H1 (cell line): ENCODE measurements around the gene SMAP2. TPM values are rescaled to one million over a fixed set of nuclear protein-coding genes. Genes with fewer than 3 reads are reported as not detected.

Experiments used
- CTCF ChIA-PET: fragments of 300-600 bp; sonication (Branson Sonifier 250); formaldehyde crosslinking; loops from one replicate; lab custom pipeline; 2021; ENCODE audit not compliant: partially characterized antibody; lab: Charles Lee
- POLR2A ChIA-PET: fragments of 300-600 bp; sonication (Branson Sonifier 250); formaldehyde crosslinking; loops from one replicate; lab custom pipeline; 2021; ENCODE audit warnings: inconsistent platforms; ENCODE audit not compliant: partially characterized antibody; lab: Charles Lee
- DNase-seq, 2 experiments: peaks; one replicate each; pipeline versions ENCODE4 v3.0.0 to v3.0.0-alpha.2; 2010 to 2022; ENCODE audit warnings: low spot score in 2 of 2, low read depth in 1 of 2, mixed read lengths in 1 of 2
- FAIRE-seq: peaks from 2 replicates; lab custom pipeline; 2011; peaks lifted over from hg19 to GRCh38; lab: Jason Lieb, UNC
- H2AFZ ChIP-seq: 2 replicates; pipeline ENCODE4 v1.8.1; 2012; ENCODE audit warnings: low read length, inconsistent platforms
- H2AK5ac ChIP-seq: 2 replicates; pipeline ENCODE4 v1.6.1; 2013; ENCODE audit warnings: low read depth, low read length
- H2BK120ac ChIP-seq: replicated peaks from 2 replicates; pipeline ENCODE3; 2013; ENCODE audit warnings: low read depth, low read length, inconsistent platforms
- H2BK12ac ChIP-seq: 2 replicates; pipeline ENCODE4 v1.6.1; 2013; ENCODE audit warnings: low read depth, low read length
- H2BK15ac ChIP-seq: 2 replicates; pipeline ENCODE4 v1.6.1; 2013; ENCODE audit warnings: low read length
- H2BK20ac ChIP-seq: 2 replicates; pipeline ENCODE4 v1.6.1; 2013; ENCODE audit warnings: low read length
- H2BK5ac ChIP-seq: 2 replicates; pipeline ENCODE4 v1.6.1; 2013; ENCODE audit warnings: low read depth, low read length
- H3K14ac ChIP-seq: 2 replicates; pipeline ENCODE4 v1.6.1; 2013; ENCODE audit warnings: inconsistent platforms; ENCODE audit not compliant: insufficient read length
- H3K18ac ChIP-seq: 2 replicates; pipeline ENCODE4 v1.6.1; 2013; ENCODE audit warnings: low read length; ENCODE audit errors: extremely low read depth
- H3K23ac ChIP-seq: 2 replicates; pipeline ENCODE4 v1.6.1; 2013; ENCODE audit warnings: inconsistent platforms; ENCODE audit not compliant: insufficient read length
- H3K23me2 ChIP-seq: 2 replicates; pipeline ENCODE4 v1.6.1; 2013; ENCODE audit warnings: low read depth, low read length
- H3K27ac ChIP-seq: 2 replicates; pipeline ENCODE4 v1.6.1; 2011; ENCODE audit warnings: low read depth, low read length, inconsistent platforms
- H3K27me3 ChIP-seq, 4 experiments: replicated peaks in 1 of 4; 1 replicate in 1 of 4; 2 replicates in 3 of 4; pipeline versions ENCODE4 v1.6.1 to v1.8.1; 2011 to 2013; ENCODE audit warnings: low read length in 3 of 4, mild to moderate bottlenecking in 3 of 4, inconsistent platforms in 2 of 4, mixed read lengths in 2 of 4, moderate library complexity in 1 of 4; ENCODE audit not compliant: control insufficient read depth in 3 of 4, insufficient read depth in 3 of 4; ENCODE audit errors: extremely low read depth in 1 of 4
- H3K36me3 ChIP-seq, 4 experiments: 2 replicates each; pipeline versions ENCODE4 v1.6.1 to v1.8.1; 2011 to 2013; ENCODE audit warnings: mild to moderate bottlenecking in 4 of 4, low read length in 3 of 4, moderate library complexity in 2 of 4, control low read depth in 1 of 4, inconsistent platforms in 1 of 4; ENCODE audit not compliant: insufficient read depth in 4 of 4, control insufficient read depth in 2 of 4
- H3K4ac ChIP-seq: replicated peaks from 2 replicates; pipeline ENCODE3; 2013; ENCODE audit warnings: low read length, low read depth, mixed read lengths, inconsistent platforms; ENCODE audit not compliant: insufficient read length
- H3K4me1 ChIP-seq, 4 experiments: replicated peaks in 1 of 4; 1 replicate in 1 of 4; 2 replicates in 3 of 4; pipeline versions ENCODE4 v1.6.1 to v1.8.1; 2011 to 2013; ENCODE audit warnings: low read length in 3 of 4, inconsistent platforms in 2 of 4, mixed read lengths in 1 of 4; ENCODE audit not compliant: insufficient read depth in 4 of 4, control insufficient read depth in 3 of 4
- H3K4me2 ChIP-seq, 2 experiments: 2 replicates each; pipeline versions ENCODE4 v1.6.1 to v1.8.1; 2011 to 2013; ENCODE audit warnings: low read depth in 2 of 2, low read length in 2 of 2, control low read depth in 1 of 2, inconsistent platforms in 1 of 2, mild to moderate bottlenecking in 1 of 2; ENCODE audit not compliant: insufficient read depth in 1 of 2
- H3K4me3 ChIP-seq, 4 experiments: fragments of 200-600, 300-600 bp in 1 of 4; sonication (generic), shearing (Covaris generic), sonication (Bioruptor Twin) in 1 of 4; 2 replicates each; pipeline versions ENCODE4 v1.5.1 to v1.8.1; 2011 to 2016; ENCODE audit warnings: low read length in 4 of 4, low read depth in 3 of 4, control low read depth in 2 of 4, inconsistent platforms in 2 of 4, mild to moderate bottlenecking in 2 of 4, mixed read lengths in 1 of 4, moderate library complexity in 1 of 4; ENCODE audit not compliant: insufficient read depth in 2 of 4; ENCODE audit errors: extremely low read depth in 1 of 4
- H3K56ac ChIP-seq: replicated peaks from 2 replicates; pipeline ENCODE3; 2013; ENCODE audit warnings: low read depth, mild to moderate bottlenecking, mixed read lengths, low read length, inconsistent platforms; ENCODE audit not compliant: insufficient read length
- H3K79me1 ChIP-seq: 2 replicates; pipeline ENCODE4 v1.6.1; 2013; ENCODE audit warnings: low read depth, low read length, control low read depth
- H3K79me2 ChIP-seq, 2 experiments: 2 replicates each; pipeline versions ENCODE4 v1.6.1 to v1.8.1; 2012 to 2013; ENCODE audit warnings: low read length in 2 of 2, mild to moderate bottlenecking in 2 of 2, inconsistent platforms in 1 of 2; ENCODE audit not compliant: insufficient read depth in 2 of 2, control insufficient read depth in 1 of 2
- H3K9ac ChIP-seq, 4 experiments: replicated peaks in 1 of 4; 1 replicate in 1 of 4; 2 replicates in 3 of 4; pipeline versions ENCODE4 v1.6.1 to v1.8.1; 2011 to 2013; ENCODE audit warnings: low read depth in 3 of 4, low read length in 3 of 4, control low read depth in 2 of 4, mild to moderate bottlenecking in 2 of 4, moderate library complexity in 2 of 4, inconsistent platforms in 1 of 4; ENCODE audit errors: extremely low read depth in 1 of 4
- H3K9me3 ChIP-seq, 2 experiments: 2 replicates each; pipeline versions ENCODE4 v1.6.1 to v1.8.1; 2012 to 2013; ENCODE audit warnings: mild to moderate bottlenecking in 2 of 2, moderate library complexity in 2 of 2, control low read depth in 1 of 2, inconsistent platforms in 1 of 2, low read depth in 1 of 2, low read length in 1 of 2, mixed read lengths in 1 of 2; ENCODE audit not compliant: insufficient read depth in 2 of 2
- H4K20me1 ChIP-seq, 2 experiments: replicated peaks in 1 of 2; 2 replicates each; pipeline versions ENCODE3 to v1.8.1; 2011 to 2013; ENCODE audit warnings: inconsistent platforms in 2 of 2, low read length in 2 of 2, mild to moderate bottlenecking in 1 of 2; ENCODE audit not compliant: insufficient read depth in 2 of 2, control insufficient read depth in 1 of 2
- H4K5ac ChIP-seq: 2 replicates; pipeline ENCODE4 v1.6.1; 2013; ENCODE audit warnings: low read length, low read depth, mixed read lengths, inconsistent platforms; ENCODE audit not compliant: insufficient read length
- H4K8ac ChIP-seq: 2 replicates; pipeline ENCODE4 v1.8.0; 2013; ENCODE audit warnings: mild to moderate bottlenecking, moderate library complexity, low read length, inconsistent platforms; ENCODE audit not compliant: insufficient read depth; ENCODE audit errors: extremely low read depth
- H4K91ac ChIP-seq: replicated peaks from 2 replicates; pipeline ENCODE3; 2013; ENCODE audit warnings: low read length, mixed read lengths, inconsistent platforms; ENCODE audit not compliant: insufficient read length
- ASH2L ChIP-seq: fragments of 200-600, 300-600 bp; sonication (generic); IDR thresholded peaks from one replicate; pipeline ENCODE4 v1.7.1; 2017; ENCODE audit warnings: low read length
- EZH2 ChIP-seq: fragments of 200-600 bp; sonication (generic); IDR thresholded peaks from 2 replicates; pipeline ENCODE4 v1.7.1; 2012; ENCODE audit warnings: low read depth, mild to moderate bottlenecking, moderate library complexity, low read length, inconsistent platforms; ENCODE audit not compliant: severe bottlenecking
- GABPA ChIP-seq: IDR thresholded peaks from 2 replicates; pipeline ENCODE4 v1.6.1; 2011; ENCODE audit warnings: mild to moderate bottlenecking, low read length, moderate library complexity, borderline replicate concordance; ENCODE audit not compliant: insufficient read depth
- JUN ChIP-seq: IDR thresholded peaks from 2 replicates; pipeline ENCODE4 v1.6.1; 2011; ENCODE audit warnings: low read depth, mild to moderate bottlenecking, improper control_type of control experiment, low read length
- KDM1A ChIP-seq: fragments of 200-600, 300-600 bp; sonication (generic); IDR thresholded peaks from 2 replicates; pipeline ENCODE4 v1.7.1; 2016; ENCODE audit warnings: mild to moderate bottlenecking, low read length, borderline replicate concordance
- KDM4A ChIP-seq: IDR thresholded peaks from one replicate; pipeline ENCODE4 v1.7.1; 2012; ENCODE audit warnings: low read depth, mild to moderate bottlenecking, moderate library complexity, low read length, inconsistent platforms; ENCODE audit not compliant: severe bottlenecking
- MAX ChIP-seq: IDR thresholded peaks from 2 replicates; pipeline ENCODE4 v1.6.1; 2012; ENCODE audit warnings: inconsistent platforms
- SP1 ChIP-seq: IDR thresholded peaks from 2 replicates; pipeline ENCODE4 v1.6.1; 2011; ENCODE audit warnings: low read depth, low read length
- TAF1 ChIP-seq: IDR thresholded peaks from 2 replicates; pipeline ENCODE4 v1.6.1; 2011; ENCODE audit warnings: mild to moderate bottlenecking, low read depth, low read length
- TBP ChIP-seq: IDR thresholded peaks from 2 replicates; pipeline ENCODE4 v1.6.1; 2011; ENCODE audit warnings: low read depth, low read length, improper control_type of control experiment
- TCF12 ChIP-seq: IDR thresholded peaks from 2 replicates; pipeline ENCODE4 v1.6.1; 2011; ENCODE audit warnings: low read depth, mild to moderate bottlenecking, low read length
- YY1 ChIP-seq: IDR thresholded peaks from 2 replicates; pipeline ENCODE4 v1.6.1; 2011; ENCODE audit warnings: low read depth, mild to moderate bottlenecking, low read length
- ZNF274 ChIP-seq: IDR thresholded peaks from 2 replicates; pipeline ENCODE4 v1.7.0; 2012; ENCODE audit warnings: low read length, borderline replicate concordance; ENCODE audit errors: extremely low read depth
- WGBS, 2 experiments: shearing (Covaris generic) in 1 of 2; methylation state at CpG; one replicate each; pipeline versions ENCODE4 v1.1.6 to v1.1.7; 2013 to 2015; ENCODE audit warnings: low lambda C conversion rate in 2 of 2, mixed read lengths in 2 of 2, inconsistent platforms in 1 of 2, low coverage in 1 of 2, missing lambda C conversion rate in 1 of 2; ENCODE audit not compliant: insufficient replicate concordance in 2 of 2, insufficient coverage in 1 of 2, insufficient read length in 1 of 2; ENCODE audit errors: extremely low coverage in 1 of 2, missing lambda C conversion rate in 1 of 2; 5-methylcytosine and 5-hydroxymethylcytosine counted together
- polyA plus RNA-seq, 7 experiments: library from polyadenylated mRNA; depleted of rRNA in 3 of 7; stranded (reverse) in 5 of 7; unstranded in 2 of 7; fragments of >200 nt in 5 of 7; fragments of 200-250 nt in 2 of 7; gene quantifications; 1 replicate in 5 of 7; 2 replicates in 1 of 7; 4 replicates in 1 of 7; pipeline versions ENCODE4 v1.2.1 to v1.2.3, GENCODE V29; 2011 to 2013; ENCODE audit warnings: missing spikeins in 2 of 7, mixed read lengths in 2 of 7
- total RNA-seq: library from RNA; stranded (reverse); fragmentation: NEBNext Ultra II Directional; extraction: Animal tissue kit (Norgen Biotek cat#: 25700); gene quantifications from 2 replicates; pipeline ENCODE4 v1.2.1, GENCODE V29; 2021
- TF ChIP-seq, protein P1 (sequence below): IDR thresholded peaks from 2 replicates; pipeline ENCODE4 v1.6.1; 2011; ENCODE audit warnings: low read depth, mild to moderate bottlenecking, low read length; ENCODE audit not compliant: insufficient read depth

The SMAP2 gene
- total and polyA plus RNA-seq, 2 of the 8 experiments (the other 6 are each of a cell fraction or from before 2014, with no cell fraction given): 4.3 to 5.5 TPM

DNA sequence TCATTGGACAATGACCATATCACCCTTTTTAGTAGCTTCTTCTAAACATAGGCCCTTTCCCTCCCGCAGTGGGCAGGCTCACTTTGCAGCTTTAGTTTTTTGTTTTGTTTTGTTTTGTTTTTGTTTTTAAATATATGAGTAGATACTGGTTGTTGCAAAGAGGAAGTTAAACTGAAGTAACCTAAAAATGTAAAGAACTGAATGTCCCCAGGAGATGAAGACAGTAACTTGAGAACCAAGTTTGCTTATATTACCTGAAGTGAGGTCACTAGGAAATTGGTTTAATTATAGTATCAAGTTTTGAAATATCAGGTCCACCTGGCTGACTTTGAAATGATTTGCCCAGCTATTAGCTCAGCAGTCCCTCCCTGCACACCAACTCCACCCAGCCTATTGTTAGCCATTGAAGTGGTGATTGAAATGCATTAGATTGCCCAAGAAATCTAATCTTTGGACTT lies 18.2 kb downstream of the SMAP2 start:
- Histone ChIP-seq H3K18ac (no peak overlapping the region), H3K36me3 (no peaks in the 10 kb centered on the region), H3K56ac (no peak overlapping the region), H2AFZ (no peak overlapping the region), H3K9me3 (no peaks in the 10 kb centered on the region), H2BK120ac (no peak overlapping the region), H3K27ac (no peak overlapping the region), H2BK15ac (no peak overlapping the region), H3K79me2 (no peaks in the 10 kb centered on the region), H3K4me2 (no peak overlapping the region), H4K91ac (no peak overlapping the region), H4K5ac (no peak overlapping the region), H3K9ac (no peak overlapping the region), H4K20me1 (no peaks in the 10 kb centered on the region), H4K8ac (no peak overlapping the region), H3K79me1 (no peaks in the 10 kb centered on the region; the same call in 1 of the 2 replicates), H3K4me1 (peaks cover 0 to 2% (median 0%) of the 10 kb centered on the region in 4 experiments; a peak in 1 of 7 replicates), H3K23ac (no peak overlapping the region), H3K27me3 (no peaks in the 10 kb centered on the region), H2BK5ac (no peak overlapping the region), H3K4ac (no peak overlapping the region), H2BK12ac (no peak overlapping the region), H2AK5ac (no peak overlapping the region), H2BK20ac (no peak overlapping the region), H3K14ac (no peak overlapping the region), H3K4me3 (no peak overlapping the region), H3K23me2 (no peaks in the 10 kb centered on the region)
- ChIA-PET POLR2A (no interaction called here), CTCF (interaction anchor here (5.9 kb wide), 1 partner anchor 13 kb away, joined by 27 read pairs; no protein-coding TSS in a partner anchor)
- 100% methylated on average over 1 of the region's 1 CpG; no CpG with 5 or more reads in 1 of the 2 experiments for WGBS, 2 experiments
- FAIRE-seq (no peak), DNase-seq (no peak)
- TF ChIP-seq EZH2: no peak
- TF ChIP-seq JUN: no peak
- no peak for TF ChIP-seq TAF1
- TF ChIP-seq ASH2L: no peak
- TF ChIP-seq SP1: no peak
- no peak for TF ChIP-seq GABPA
- no peak for TF ChIP-seq ZNF274
- TF ChIP-seq MAX: no peak
- no peak for TF ChIP-seq TCF12
- TF ChIP-seq TBP: no peak
- TF ChIP-seq, protein P1, sequence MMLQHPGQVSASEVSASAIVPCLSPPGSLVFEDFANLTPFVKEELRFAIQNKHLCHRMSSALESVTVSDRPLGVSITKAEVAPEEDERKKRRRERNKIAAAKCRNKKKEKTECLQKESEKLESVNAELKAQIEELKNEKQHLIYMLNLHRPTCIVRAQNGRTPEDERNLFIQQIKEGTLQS: no peak
- no peak for TF ChIP-seq KDM1A
- TF ChIP-seq YY1: no peak
- no peak for TF ChIP-seq KDM4A
